ENCODE results near the gene CNOT8. TPM values are rescaled to one million over a fixed set of nuclear protein-coding genes. Genes with fewer than 3 reads are reported as not detected.
"Not testable (repeated sequence)": the region's sequence is repeated elsewhere in the genome, so short reads cannot be mapped to it uniquely, and the experiment has no call there.

The CNOT8 gene
- total RNA-seq, 2 experiments from 2014 or later = 52.4 to 79.4 TPM

DNA sequence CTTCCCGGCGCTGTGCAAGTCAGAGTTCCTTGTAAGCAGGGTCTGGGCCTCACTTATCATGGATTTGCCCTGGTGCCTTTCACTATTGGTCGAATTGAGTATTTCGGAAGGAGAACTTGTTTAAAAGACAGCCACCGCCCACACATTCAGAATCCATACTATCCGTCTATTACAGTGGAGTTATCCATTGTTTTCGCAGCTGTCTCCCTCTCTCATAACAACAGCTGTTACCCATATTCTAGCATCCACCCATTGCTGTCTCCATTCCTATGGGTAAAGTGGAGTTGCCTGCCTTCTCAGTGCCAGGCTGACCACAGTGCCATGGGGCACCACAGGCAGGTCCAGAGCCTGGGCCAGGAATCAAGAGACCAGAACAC lies 28.2 kb upstream of the CNOT8 start:
- H3K4me1 ChIP-seq (ENCODE audit: insufficient read depth, low read length, poor library complexity, severe bottlenecking) = no peaks in the 10 kb centered on the region
- no peak for DNase-seq (ENCODE audit: low spot score)
- intact Hi-C loops (cut with micrococcal nuclease; ENCODE audit: unreplicated experiment) = no loop called here
- TF ChIP-seq, protein P1, sequence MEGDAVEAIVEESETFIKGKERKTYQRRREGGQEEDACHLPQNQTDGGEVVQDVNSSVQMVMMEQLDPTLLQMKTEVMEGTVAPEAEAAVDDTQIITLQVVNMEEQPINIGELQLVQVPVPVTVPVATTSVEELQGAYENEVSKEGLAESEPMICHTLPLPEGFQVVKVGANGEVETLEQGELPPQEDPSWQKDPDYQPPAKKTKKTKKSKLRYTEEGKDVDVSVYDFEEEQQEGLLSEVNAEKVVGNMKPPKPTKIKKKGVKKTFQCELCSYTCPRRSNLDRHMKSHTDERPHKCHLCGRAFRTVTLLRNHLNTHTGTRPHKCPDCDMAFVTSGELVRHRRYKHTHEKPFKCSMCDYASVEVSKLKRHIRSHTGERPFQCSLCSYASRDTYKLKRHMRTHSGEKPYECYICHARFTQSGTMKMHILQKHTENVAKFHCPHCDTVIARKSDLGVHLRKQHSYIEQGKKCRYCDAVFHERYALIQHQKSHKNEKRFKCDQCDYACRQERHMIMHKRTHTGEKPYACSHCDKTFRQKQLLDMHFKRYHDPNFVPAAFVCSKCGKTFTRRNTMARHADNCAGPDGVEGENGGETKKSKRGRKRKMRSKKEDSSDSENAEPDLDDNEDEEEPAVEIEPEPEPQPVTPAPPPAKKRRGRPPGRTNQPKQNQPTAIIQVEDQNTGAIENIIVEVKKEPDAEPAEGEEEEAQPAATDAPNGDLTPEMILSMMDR (conservative IDR thresholded peaks at IDR 0.05; ENCODE audit: low read length) = no peak
- no peak for TF ChIP-seq EZH2phosphoT487 (IDR thresholded peaks at IDR 0.05; ENCODE audit: borderline replicate concordance, low read depth, low read length)
- H3K4me2 ChIP-seq (ENCODE audit: low read length) = no peak overlapping the region
- no peaks in the 10 kb centered on the region for H3K9me2 ChIP-seq (ENCODE audit: insufficient read depth, low read length)
- ChIA-PET CTCF (ENCODE audit: unreplicated experiment) (no interaction called here), POLR2A (no interaction called here)
- peaks cover 60% of the 10 kb centered on the region for H3K36me3 ChIP-seq (ENCODE audit: insufficient read depth, low read length)
- H3K27ac ChIP-seq (ENCODE audit: low read depth, low read length, poor library complexity, severe bottlenecking) = no peak overlapping the region
- no peaks in the 10 kb centered on the region for H4K20me1 ChIP-seq (ENCODE audit: insufficient read depth, low read length)
- H3K79me2 ChIP-seq (ENCODE audit: insufficient read depth, low read depth, low read length) = no peaks in the 10 kb centered on the region
- BruUV-seq (replicated peaks) = no TSS peak
- H3K4me3 ChIP-seq (ENCODE audit: low read depth, low read length, poor library complexity, severe bottlenecking) = no peak overlapping the region
- H2AFZ ChIP-seq (ENCODE audit: low read length) = no peak overlapping the region
- H3K9me3 ChIP-seq (ENCODE audit: low read length) = no peaks in the 10 kb centered on the region

- CTCF ChIA-PET (ENCODE audit: unreplicated experiment) = no interaction called here
Measured at GRCh38 chr5:154830596-154830995, 27.8 kb upstream of the CNOT8 start.

GRCh38 chr5:154831451-154831850 lies 27.0 kb upstream of the CNOT8 start:
- TF ChIP-seq, protein P1 (conservative IDR thresholded peaks at IDR 0.05; ENCODE audit: low read length) = no peak
- no peak for TF ChIP-seq EZH2phosphoT487 (IDR thresholded peaks at IDR 0.05; ENCODE audit: borderline replicate concordance, low read depth, low read length)
- Histone ChIP-seq H3K9me3 (ENCODE audit: low read length) (no peaks in the 10 kb centered on the region), H3K9me2 (ENCODE audit: insufficient read depth, low read length) (no peaks in the 10 kb centered on the region), H3K4me3 (ENCODE audit: low read depth, low read length, poor library complexity, severe bottlenecking) (no peak overlapping the region), H3K36me3 (ENCODE audit: insufficient read depth, low read length) (peaks cover 60% of the 10 kb centered on the region), H3K4me2 (ENCODE audit: low read length) (no peak overlapping the region), H3K4me1 (ENCODE audit: insufficient read depth, low read length, poor library complexity, severe bottlenecking) (no peaks in the 10 kb centered on the region), H3K79me2 (ENCODE audit: insufficient read depth, low read depth, low read length) (no peaks in the 10 kb centered on the region), H2AFZ (ENCODE audit: low read length) (no peak overlapping the region), H3K27ac (ENCODE audit: low read depth, low read length, poor library complexity, severe bottlenecking) (no peak overlapping the region), H4K20me1 (ENCODE audit: insufficient read depth, low read length) (no peaks in the 10 kb centered on the region)
- ChIA-PET POLR2A (interaction anchor here (0.5 kb wide), 1 partner anchor 199 kb away, joined by 5 read pairs; no protein-coding TSS in a partner anchor), CTCF (ENCODE audit: unreplicated experiment) (no interaction called here)
- intact Hi-C loops (cut with micrococcal nuclease; ENCODE audit: unreplicated experiment) = no loop called here
- DNase-seq (ENCODE audit: low spot score) = no peak
- no TSS peak for BruUV-seq (replicated peaks)

More at GRCh38 chr5:154830596-154830995, 27.8 kb upstream of the CNOT8 start:
- no peak overlapping the region for H2AFZ ChIP-seq (ENCODE audit: low read length)
- no TSS peak for BruUV-seq (replicated peaks)
- H3K4me2 ChIP-seq (ENCODE audit: low read length) = no peak overlapping the region
- H3K36me3 ChIP-seq (ENCODE audit: insufficient read depth, low read length) = peaks cover 60% of the 10 kb centered on the region
- TF ChIP-seq EZH2phosphoT487 (IDR thresholded peaks at IDR 0.05; ENCODE audit: borderline replicate concordance, low read depth, low read length) = no peak
- TF ChIP-seq, protein P1 (conservative IDR thresholded peaks at IDR 0.05; ENCODE audit: low read length) = no peak
- POLR2A ChIA-PET = no interaction called here
- H4K20me1 ChIP-seq (ENCODE audit: insufficient read depth, low read length) = no peaks in the 10 kb centered on the region
- no peaks in the 10 kb centered on the region for H3K79me2 ChIP-seq (ENCODE audit: insufficient read depth, low read depth, low read length)
- intact Hi-C loops (cut with micrococcal nuclease; ENCODE audit: unreplicated experiment) = no loop called here
- no peaks in the 10 kb centered on the region for H3K4me1 ChIP-seq (ENCODE audit: insufficient read depth, low read length, poor library complexity, severe bottlenecking)
- DNase-seq (ENCODE audit: low spot score) = no peak
- H3K9me2 ChIP-seq (ENCODE audit: insufficient read depth, low read length) = no peaks in the 10 kb centered on the region
- no peak overlapping the region for H3K27ac ChIP-seq (ENCODE audit: low read depth, low read length, poor library complexity, severe bottlenecking)
- no peaks in the 10 kb centered on the region for H3K9me3 ChIP-seq (ENCODE audit: low read length)
- no peak overlapping the region for H3K4me3 ChIP-seq (ENCODE audit: low read depth, low read length, poor library complexity, severe bottlenecking)

DNA sequence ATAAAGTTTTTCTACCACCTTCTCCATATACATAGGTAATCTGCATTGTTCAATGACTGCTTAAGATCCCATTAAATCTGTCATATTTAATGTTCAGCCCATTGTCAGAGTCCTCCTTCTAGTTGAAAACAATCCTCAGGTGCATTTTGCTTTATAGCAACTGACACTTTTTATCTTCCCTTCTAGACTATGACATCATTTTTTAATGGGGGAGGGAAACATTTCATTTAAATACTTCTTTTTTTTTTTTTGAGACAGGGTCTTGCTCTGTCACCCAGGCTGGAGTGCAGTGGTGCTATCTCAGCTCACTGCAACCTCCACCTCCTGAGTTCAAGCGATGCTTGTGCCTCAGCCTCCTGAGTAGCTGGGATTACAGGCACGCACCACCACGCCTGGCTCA lies 25.6 kb upstream of the CNOT8 start:
- H3K4me1 ChIP-seq (ENCODE audit: insufficient read depth, low read length, poor library complexity, severe bottlenecking); DNase-seq (ENCODE audit: low spot score); CTCF ChIA-PET (ENCODE audit: unreplicated experiment); H3K9me2 ChIP-seq (ENCODE audit: insufficient read depth, low read length); H3K79me2 ChIP-seq (ENCODE audit: insufficient read depth, low read depth, low read length); H2AFZ ChIP-seq (ENCODE audit: low read length); intact Hi-C loops (cut with micrococcal nuclease; ENCODE audit: unreplicated experiment); H3K9me3 ChIP-seq (ENCODE audit: low read length); H4K20me1 ChIP-seq (ENCODE audit: insufficient read depth, low read length); H3K27ac ChIP-seq (ENCODE audit: low read depth, low read length, poor library complexity, severe bottlenecking); H3K4me2 ChIP-seq (ENCODE audit: low read length); BruUV-seq (replicated peaks); H3K4me3 ChIP-seq (ENCODE audit: low read depth, low read length, poor library complexity, severe bottlenecking): not testable (repeated sequence)
- POLR2A ChIA-PET = interaction anchor here (0.5 kb wide), 1 partner anchor 20 kb away, joined by 3 read pairs; no protein-coding TSS in a partner anchor
- H3K36me3 ChIP-seq (ENCODE audit: insufficient read depth, low read length) = peaks cover 52% of the 10 kb centered on the region

Measured in OCI-LY7 (cell line).